GM19468 (cell line): ENCODE measurements around the gene ANKRD9.

Experiments
- ATAC-seq: cut with Tn5 transposase; IDR thresholded peaks from one replicate; pipeline ENCODE4 v1.9.1; 2021; ENCODE audit warnings: mild to moderate bottlenecking, moderate library complexity, moderate number of reproducible peaks; ENCODE audit not compliant: unreplicated experiment; ENCODE audit errors: extremely low read depth

Gene ANKRD9

DNA sequence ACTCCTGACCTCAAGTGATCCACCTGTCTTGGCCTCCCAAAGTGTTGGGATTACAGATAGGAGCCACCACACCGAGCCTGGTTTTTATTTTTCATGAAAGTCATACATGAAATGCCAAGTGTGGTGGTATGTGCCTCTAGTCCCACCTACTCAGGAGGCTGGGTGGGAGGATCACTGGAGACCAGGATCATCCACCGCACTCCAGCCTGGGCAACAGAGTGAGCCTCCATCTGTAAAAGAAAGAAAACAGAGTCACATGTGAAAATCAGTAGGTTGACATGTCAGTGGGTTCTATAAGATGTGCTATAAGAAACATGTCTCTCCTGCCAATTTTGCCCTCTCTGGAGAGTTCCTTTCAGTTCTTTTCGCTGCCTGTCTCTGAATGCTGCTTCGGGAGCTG lies 28.2 kb downstream of the ANKRD9 start:
- ATAC-seq, result no peak

DNA sequence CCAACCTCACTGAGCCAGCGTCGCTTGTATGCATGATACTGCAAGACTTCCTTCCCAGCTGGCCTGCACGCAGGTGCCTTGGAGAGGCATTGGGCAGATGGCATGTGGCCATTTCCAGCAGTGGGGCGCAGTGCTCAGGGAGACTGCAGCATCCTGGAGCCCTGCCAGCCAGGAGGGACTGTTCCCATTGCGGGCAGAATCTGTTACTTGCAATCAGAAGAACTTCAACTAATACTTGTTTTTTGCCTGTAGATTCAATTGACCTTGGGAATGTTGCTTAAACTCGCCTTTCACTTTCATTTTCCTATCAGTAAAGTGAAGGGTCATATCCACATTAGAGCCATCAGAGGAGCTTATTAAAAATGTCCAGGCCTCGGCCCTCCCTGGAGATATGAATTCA lies 29.8 kb downstream of the ANKRD9 start:
- no peak for ATAC-seq

- no peak for ATAC-seq
Observed at GRCh38 chr14:102479107-102479506, 30.5 kb downstream of the ANKRD9 start.

GRCh38 chr14:102474934-102475333 lies 34.6 kb downstream of the ANKRD9 start:
- ATAC-seq, result no peak

GRCh38 chr14:102473559-102473958 lies 36.0 kb downstream of the ANKRD9 start:
- no peak for ATAC-seq

GRCh38 chr14:102472791-102473150 lies 36.8 kb downstream of the ANKRD9 start:
- ATAC-seq, result no peak

- ATAC-seq, result no peak
Observed at GRCh38 chr14:102471921-102472790, 37.4 kb downstream of the ANKRD9 start.

DNA sequence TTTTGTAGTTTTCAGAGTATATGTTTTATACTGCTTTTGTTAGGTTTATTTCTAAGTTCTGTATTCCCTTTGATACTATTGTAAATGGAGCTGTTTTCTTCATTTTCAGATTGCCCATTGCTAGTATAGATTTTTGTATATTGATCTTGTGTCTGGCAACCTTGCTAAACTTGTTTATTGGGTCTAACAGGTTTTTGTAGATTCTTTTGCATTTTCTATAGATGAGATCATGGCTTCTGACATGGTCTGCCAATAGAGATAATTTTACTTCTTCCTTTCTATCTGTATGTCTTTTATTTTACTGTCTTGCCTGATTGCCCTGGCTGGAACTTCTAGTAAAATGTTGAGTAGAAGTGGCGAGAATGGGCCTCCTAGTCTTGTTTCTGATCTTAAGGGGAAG lies 40.3 kb downstream of the ANKRD9 start:
- no peak for ATAC-seq

DNA sequence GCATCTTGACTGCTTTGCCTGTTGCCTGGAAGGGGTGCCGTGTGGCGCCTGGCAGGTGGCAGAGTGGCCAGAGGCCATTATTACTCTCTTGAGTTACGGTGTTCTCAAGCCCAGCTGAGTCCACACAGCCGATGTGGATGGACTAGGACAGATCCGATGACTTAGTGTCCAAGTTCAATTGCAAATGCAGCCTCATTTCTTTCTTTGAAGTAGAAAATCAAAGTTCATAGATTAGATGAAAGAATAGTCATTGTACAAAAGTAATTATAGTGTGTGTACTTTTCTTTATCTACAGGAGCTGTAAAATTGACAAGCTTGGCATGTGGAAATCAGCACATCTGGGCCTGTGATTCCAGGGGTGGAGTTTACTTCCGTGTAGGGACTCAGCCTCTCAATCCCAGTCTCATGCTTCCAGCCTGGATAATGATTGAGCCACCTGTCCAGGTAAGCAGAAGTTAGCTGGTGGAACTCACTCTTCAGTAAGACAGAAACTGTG lies 44.7 kb downstream of the ANKRD9 start:
- ATAC-seq, result no peak

DNA sequence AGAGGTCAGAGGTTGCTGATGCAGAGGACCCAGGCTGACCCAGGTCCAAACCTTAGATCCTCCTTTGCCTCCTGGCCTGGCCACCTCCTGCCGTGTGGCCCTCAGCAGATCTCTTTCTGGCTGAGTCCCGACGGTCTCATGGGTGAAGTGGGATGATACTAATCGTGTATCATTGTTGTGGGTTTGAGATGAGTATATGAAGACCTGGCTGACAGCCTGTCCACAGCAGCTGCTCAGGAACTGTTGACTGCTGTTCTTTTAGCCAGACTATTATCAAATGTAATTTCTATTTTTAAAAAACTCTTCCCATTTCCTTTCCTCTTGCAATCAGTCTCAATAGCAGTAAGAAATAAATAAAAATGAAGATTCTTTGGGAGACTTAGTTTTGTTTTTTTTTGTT lies 45.6 kb downstream of the ANKRD9 start:
- no peak for ATAC-seq

DNA sequence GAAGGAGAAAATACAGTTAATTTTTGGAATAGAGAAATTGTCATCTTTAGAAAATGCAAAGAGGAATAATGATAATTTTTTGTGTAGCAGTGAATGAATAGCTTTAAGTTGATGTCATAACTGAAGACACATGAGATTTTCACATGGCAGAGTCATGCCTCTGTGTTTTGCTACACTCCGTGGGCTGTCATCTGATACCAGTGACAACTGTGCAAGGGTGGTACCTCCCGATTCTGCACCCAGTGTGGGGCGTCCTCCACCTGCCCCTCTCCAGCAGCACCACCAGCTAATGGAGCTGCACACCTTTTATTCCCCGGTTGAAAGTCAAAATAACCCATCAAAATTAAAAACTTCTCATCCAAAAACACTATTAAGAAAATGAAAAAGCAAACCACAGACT lies 47.2 kb downstream of the ANKRD9 start:
- no peak for ATAC-seq

DNA sequence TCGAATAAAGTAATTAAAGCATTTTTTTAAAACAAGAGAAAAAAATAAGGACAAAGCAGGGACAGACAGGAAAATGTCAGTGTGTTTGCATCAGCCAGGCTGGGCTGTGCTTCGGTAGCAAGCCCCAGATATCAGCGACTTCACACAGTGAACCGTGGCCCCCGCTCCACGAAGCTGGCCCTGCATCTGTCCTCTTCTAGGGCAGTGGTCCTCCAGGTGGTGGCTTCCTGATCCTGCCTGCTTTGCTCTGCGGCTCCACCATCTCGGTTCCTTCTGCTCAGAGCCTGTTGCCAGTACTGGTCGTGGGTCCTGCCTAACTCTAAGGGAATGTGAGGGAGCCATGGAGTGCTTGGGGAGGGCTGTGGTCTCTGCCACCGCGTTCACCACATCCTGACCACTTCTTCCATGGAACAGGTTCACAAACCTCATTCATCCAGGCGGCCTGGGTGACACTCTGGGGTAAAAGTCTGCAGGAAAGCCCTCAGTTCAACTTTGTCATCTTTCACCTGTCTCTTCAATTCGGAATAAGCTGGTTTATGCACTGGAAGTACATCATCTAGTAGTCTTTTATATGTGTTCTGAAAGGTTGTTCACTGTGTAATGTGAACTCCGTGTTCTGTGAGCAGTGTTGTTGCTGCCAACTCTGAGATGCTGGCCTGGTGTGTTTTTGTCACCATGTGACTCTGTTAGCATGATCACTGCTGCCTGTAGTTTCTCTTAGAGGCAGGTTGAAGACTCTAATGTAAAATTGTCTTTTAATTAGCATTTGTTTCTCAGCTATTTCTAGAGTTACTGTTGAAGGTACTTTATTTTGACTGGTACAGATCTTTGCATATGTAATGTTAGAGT lies 47.9 kb downstream of the ANKRD9 start:
- ATAC-seq, result no peak

GRCh38 chr14:102457509-102457908 lies 52.1 kb downstream of the ANKRD9 start:
- ATAC-seq, result no peak

DNA sequence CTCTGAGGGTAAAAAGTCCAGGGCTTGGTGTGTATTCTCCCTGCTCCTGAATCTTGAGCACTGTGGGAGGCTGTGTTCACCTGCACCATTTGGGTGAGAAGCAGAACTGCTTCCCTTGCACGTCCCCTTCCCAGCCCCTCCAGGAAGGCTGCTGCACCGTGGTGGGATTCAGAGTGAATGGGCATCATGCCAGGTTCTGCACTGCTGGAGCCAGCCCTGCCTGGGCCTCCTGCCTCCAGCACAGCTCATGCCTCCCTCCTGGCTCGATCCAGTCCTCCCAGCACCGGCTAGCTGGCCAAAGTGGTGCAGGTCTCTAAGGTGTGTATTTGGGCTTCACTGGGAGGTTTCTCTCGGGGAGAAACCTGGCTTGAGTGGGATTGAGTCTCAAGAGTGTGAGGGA lies 54.9 kb downstream of the ANKRD9 start:
- ATAC-seq, result no peak

DNA sequence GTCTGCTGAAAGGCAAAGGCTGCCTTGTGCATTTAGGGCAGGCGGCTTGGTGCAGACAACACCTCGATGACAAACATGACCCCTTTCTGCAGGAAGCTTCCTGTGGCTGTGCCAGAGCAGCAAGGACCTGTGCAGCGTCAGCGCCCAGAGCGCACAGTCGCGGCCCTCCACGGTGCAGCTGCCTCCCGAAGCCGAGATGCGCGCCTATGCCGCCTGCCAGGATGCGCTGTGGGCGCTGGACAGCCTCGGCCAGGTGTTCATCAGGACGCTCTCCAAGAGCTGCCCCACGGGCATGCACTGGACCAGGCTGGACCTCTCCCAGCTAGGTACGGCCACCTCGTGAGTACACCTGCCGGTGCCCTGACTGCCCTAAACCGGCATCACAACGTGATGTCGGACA lies 57.3 kb downstream of the ANKRD9 start:
- no peak for ATAC-seq
